GM15510 (cell line): ENCODE measurements around the gene F2.

Source experiments
- POLR2A ChIP-seq: IDR thresholded peaks from 3 replicates; pipeline ENCODE4 v1.6.1; 2011; ENCODE audit warnings: borderline replicate concordance; ENCODE audit not compliant: insufficient read length; ENCODE audit errors: extremely low read depth

F2 gene

GRCh38 chr11:46725338-46726205 is 6.6 kb downstream of the F2 start:
- no peak for TF ChIP-seq POLR2A

GRCh38 chr11:46726206-46726862 is 7.3 kb downstream of the F2 start:
- no peak for TF ChIP-seq POLR2A

- TF ChIP-seq POLR2A: no peak
Observed at GRCh38 chr11:46727952-46728658, 9.1 kb downstream of the F2 start.

GRCh38 chr11:46728659-46729040 is 9.6 kb downstream of the F2 start:
- no peak for TF ChIP-seq POLR2A

GRCh38 chr11:46729110-46730027 is 10.4 kb downstream of the F2 start:
- TF ChIP-seq POLR2A: no peak

- no peak for TF ChIP-seq POLR2A
Observed at GRCh38 chr11:46731545-46731944, 12.5 kb downstream of the F2 start.

- no peak for TF ChIP-seq POLR2A
Observed at GRCh38 chr11:46733234-46733633, 14.2 kb downstream of the F2 start.

- no peak for TF ChIP-seq POLR2A
Observed at GRCh38 chr11:46736146-46736545, 17.1 kb downstream of the F2 start.

- no peak for TF ChIP-seq POLR2A
Observed at GRCh38 chr11:46736615-46737014, 17.6 kb downstream of the F2 start.

GRCh38 chr11:46737699-46738098 is 18.7 kb downstream of the F2 start:
- no peak for TF ChIP-seq POLR2A

GRCh38 chr11:46738887-46739286 is 19.9 kb downstream of the F2 start:
- TF ChIP-seq POLR2A: no peak

- TF ChIP-seq POLR2A: no peak
Observed at GRCh38 chr11:46741600-46742484, 22.8 kb downstream of the F2 start.

- TF ChIP-seq POLR2A: no peak
Observed at GRCh38 chr11:46743043-46743442, 24.0 kb downstream of the F2 start.
